Loucy (cell line): ENCODE measurements around the gene FAM83F.

Experiments used
- EZH2phosphoT487 ChIP-seq: fragments of 200-600 bp; IDR thresholded peaks from 2 replicates; pipeline ENCODE4 v1.6.1; 2018; ENCODE audit warnings: antibody characterized with exemption, mild to moderate bottlenecking, moderate library complexity, borderline replicate concordance
- TF ChIP-seq, protein P1 (sequence below): fragments of 200-600 bp; sonication (generic); conservative IDR thresholded peaks from 2 replicates; pipeline ENCODE4 v1.5.1; 2014; ENCODE audit warnings: mild to moderate bottlenecking, antibody characterized with exemption, low read length

DNA sequence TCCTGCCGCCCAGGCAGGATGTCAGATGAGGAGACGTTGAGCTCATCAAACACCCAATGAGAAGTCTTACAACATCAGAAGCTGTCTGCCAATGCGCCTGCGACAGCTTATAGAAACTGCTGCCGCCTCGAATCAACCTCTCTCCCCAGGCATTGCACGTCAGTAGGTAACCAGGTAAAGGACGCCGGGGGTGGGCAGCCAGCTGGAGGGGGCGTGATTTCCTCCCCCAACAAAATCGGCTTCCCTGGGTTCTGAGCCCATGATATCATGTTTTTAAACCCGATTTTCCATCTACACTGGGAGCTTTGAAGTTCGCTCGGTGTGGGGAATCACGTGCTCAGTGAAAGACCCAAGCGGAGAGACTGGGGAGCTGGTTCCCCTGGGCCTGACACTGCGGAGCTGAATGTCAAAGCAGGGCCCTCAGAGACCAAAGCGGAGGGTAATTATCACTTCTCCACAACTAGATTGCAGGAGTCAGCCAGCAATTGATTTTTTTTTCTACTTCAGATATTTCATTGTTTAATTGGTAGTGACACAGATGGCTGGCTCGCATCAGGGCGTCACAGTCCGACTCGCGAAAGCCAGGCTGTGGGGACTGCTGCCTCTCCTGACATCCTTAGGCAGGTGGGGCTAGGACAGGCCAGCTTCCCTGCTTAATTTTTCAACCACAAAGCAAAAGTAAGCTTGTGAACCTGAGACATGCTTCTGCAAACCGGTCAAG is 15.4 kb downstream of the FAM83F start:
- no peak for TF ChIP-seq EZH2phosphoT487
- TF ChIP-seq, protein P1, sequence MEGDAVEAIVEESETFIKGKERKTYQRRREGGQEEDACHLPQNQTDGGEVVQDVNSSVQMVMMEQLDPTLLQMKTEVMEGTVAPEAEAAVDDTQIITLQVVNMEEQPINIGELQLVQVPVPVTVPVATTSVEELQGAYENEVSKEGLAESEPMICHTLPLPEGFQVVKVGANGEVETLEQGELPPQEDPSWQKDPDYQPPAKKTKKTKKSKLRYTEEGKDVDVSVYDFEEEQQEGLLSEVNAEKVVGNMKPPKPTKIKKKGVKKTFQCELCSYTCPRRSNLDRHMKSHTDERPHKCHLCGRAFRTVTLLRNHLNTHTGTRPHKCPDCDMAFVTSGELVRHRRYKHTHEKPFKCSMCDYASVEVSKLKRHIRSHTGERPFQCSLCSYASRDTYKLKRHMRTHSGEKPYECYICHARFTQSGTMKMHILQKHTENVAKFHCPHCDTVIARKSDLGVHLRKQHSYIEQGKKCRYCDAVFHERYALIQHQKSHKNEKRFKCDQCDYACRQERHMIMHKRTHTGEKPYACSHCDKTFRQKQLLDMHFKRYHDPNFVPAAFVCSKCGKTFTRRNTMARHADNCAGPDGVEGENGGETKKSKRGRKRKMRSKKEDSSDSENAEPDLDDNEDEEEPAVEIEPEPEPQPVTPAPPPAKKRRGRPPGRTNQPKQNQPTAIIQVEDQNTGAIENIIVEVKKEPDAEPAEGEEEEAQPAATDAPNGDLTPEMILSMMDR = no peak
